Stimulated activated CD8-positive, alpha-beta memory T cell treated with anti-CD3 and anti-CD28 coated beads, Interleukin-12 subunit alpha, Interleukin-12 subunit beta, amount 100 ng/mL, for 4 hours (primary cell): Measurements from ENCODE around the gene SLC22A12.

Experiments used
- DNase-seq: peaks from one replicate; pipeline ENCODE4 v3.0.0-alpha.2; 2020; ENCODE audit warnings: low read depth

Gene SLC22A12

DNA sequence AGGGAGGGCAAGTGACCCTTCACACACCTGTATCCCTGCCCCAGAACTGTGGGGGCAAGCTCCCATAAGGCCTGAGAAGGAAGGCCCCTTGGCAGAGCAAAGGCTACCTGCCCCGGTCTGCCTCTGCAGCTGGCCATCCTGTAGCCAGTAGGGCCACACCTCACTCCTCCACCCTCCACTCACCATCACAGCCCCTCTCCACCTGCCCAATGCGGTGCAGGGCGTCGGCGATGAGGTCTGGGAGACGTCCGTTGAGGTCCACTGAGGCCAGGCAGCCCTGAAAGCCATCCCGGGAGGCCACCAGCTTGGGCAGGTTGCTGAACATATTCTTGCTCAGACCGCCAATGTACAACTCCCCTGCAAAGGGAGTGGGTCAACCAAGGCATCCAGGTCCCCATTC, 57.5 kb downstream of the SLC22A12 start:
- DNase-seq: no peak

DNA sequence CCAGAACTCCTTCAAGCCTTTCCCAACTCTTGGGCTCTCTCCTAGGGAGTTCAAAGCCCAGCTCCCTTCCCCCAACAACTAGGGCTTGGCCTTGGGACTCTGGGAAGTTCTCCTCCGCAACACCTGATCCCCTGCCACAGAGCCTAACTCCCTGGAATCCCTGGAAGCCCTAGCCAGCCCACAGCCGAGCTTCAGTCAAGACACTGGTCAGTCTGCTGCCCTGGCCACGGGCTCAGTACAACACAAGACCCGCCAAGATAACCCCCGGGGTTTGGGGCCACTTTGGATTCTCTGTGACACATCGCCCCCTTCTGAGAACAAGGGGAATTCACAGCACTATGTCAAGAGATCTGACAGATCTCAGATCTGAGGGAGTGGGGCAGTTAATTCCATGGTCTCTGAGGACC, 58.3 kb downstream of the SLC22A12 start:
- DNase-seq: no peak

DNA sequence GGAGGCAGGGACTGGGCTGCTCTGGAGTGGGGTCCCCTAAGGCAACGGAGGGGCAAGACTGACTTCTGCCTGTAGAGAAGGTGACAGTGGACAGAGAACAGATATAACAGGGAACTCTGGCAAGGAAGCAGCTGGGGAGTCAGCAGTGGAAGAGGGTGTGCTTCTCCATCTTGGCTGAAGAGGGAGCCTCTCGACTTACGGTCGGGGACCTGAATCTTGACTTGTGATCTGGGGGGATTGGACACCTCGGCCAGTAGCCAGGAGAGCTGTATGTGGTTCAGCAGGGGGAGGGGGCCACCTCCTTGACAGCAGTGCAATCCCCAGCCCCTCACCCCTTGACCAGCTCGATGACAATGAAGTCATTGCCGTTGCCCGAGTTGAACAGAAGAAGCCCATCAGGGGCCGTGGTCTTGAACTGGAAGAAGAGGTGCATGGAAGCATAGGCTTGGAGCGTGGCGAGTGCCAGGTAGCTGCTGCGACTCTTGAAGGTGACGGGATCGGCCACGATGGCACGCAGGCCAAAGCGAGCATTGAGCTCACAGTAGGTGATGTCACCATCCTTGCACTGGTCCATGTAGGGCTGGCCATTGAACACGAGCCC, 60.0 kb downstream of the SLC22A12 start:
- no peak for DNase-seq
